DMS153 treated with DMSO at 0.1 percent for 48 hours (cell line): ENCODE results near the gene PTPN3.
"Not testable (repeated sequence)": the region's sequence is repeated elsewhere in the genome, so short reads cannot be mapped to it uniquely, and the experiment has no call there.

Experiments
- DNase-seq: peaks from one replicate; lab custom pipeline; 2025; ENCODE audit not compliant: unreplicated experiment; lab: John Stamatoyannopoulos, UW

The PTPN3 gene

GRCh38 chr9:109401990-109402318 lies 96.2 kb downstream of the PTPN3 start:
- DNase-seq: no peak

- peak; percentile 65 for DNase-seq
These were observed 96.7 kb downstream of the PTPN3 start for GRCh38 chr9:109401169-109401989.

GRCh38 chr9:109399258-109399767 lies 98.8 kb downstream of the PTPN3 start:
- no peak for DNase-seq

GRCh38 chr9:109391176-109391575 lies 106.9 kb downstream of the PTPN3 start:
- no peak for DNase-seq

GRCh38 chr9:109387856-109388255 lies 110.3 kb downstream of the PTPN3 start:
- no peak for DNase-seq

- no peak for DNase-seq
These were observed 110.9 kb downstream of the PTPN3 start for GRCh38 chr9:109387206-109387605.

- DNase-seq: no peak
These were observed 112.6 kb downstream of the PTPN3 start for GRCh38 chr9:109385499-109385898.

- no peak for DNase-seq
These were observed 114.2 kb downstream of the PTPN3 start for GRCh38 chr9:109383947-109384346.

GRCh38 chr9:109383356-109383755 lies 114.8 kb downstream of the PTPN3 start:
- DNase-seq: no peak

GRCh38 chr9:109382585-109382984 lies 115.5 kb downstream of the PTPN3 start:
- DNase-seq: no peak

GRCh38 chr9:109382182-109382581 lies 115.9 kb downstream of the PTPN3 start:
- no peak for DNase-seq

GRCh38 chr9:109381011-109381729 lies 116.9 kb downstream of the PTPN3 start:
- DNase-seq: no peak

GRCh38 chr9:109379513-109379912 lies 118.6 kb downstream of the PTPN3 start:
- no peak for DNase-seq

- DNase-seq: no peak
These were observed 119.8 kb downstream of the PTPN3 start for GRCh38 chr9:109378316-109378715.

GRCh38 chr9:109372246-109372645 lies 125.9 kb downstream of the PTPN3 start:
- no peak for DNase-seq

GRCh38 chr9:109371374-109371773 lies 126.7 kb downstream of the PTPN3 start:
- no peak for DNase-seq

- no peak for DNase-seq
These were observed 128.8 kb downstream of the PTPN3 start for GRCh38 chr9:109369285-109369684.

GRCh38 chr9:109360771-109361170 lies 137.3 kb downstream of the PTPN3 start:
- no peak for DNase-seq

- not testable (repeated sequence) for DNase-seq
These were observed 139.0 kb downstream of the PTPN3 start for GRCh38 chr9:109358968-109359603.

GRCh38 chr9:109355564-109356297 lies 142.4 kb downstream of the PTPN3 start:
- DNase-seq: no peak

- DNase-seq: no peak
These were observed 143.9 kb downstream of the PTPN3 start for GRCh38 chr9:109354190-109354589.
